ENCODE measurements around the gene CERKL.

DNA sequence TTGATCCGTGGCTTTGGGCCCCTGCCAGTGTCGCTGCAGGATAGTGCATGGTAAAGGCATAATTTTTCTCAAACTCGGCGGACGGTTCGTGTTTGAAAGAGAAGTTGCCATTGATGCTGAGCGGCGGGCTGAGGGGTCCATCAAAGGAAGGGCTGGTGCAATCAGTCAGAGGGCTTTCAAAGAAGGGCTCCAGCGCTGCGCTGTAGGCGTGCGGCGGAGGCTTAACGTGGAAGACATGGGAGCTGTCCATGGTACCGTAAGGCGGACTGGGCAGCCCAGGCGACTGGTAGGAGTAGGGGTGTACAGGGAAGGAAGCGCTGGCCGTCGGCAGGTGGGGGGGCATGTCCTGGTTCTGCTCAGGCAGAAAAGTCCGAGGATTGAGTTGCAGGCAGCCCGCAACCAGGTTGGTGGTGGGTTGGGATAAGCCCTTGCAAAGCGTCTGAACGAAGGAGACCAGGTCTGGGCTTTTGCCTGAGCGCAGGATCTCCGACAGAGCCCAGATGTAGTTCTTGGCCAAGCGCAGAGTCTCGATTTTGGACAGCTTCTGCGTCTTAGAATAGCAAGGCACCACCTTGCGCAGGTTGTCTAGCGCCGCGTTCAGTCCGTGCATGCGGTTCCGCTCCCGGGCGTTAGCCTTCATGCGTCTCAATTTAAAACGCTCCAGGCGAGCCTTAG lies 21.1 kb upstream of the CERKL start:
- TF ChIP-seq ZFP30 (CRISPR knock-in tag; IDR thresholded peaks at IDR 0.05) = no peak
- no peak for TF ChIP-seq ARNTL (CRISPR knock-in tag; IDR thresholded peaks at IDR 0.05; ENCODE audit: borderline replicate concordance, low read depth)
- TF ChIP-seq OSR1 (CRISPR knock-in tag; IDR thresholded peaks at IDR 0.05) = no peak
- no peak for TF ChIP-seq ZNF565 (CRISPR knock-in tag; conservative IDR thresholded peaks at IDR 0.05; ENCODE audit: low read depth)
- TF ChIP-seq CREB5 (CRISPR knock-in tag; IDR thresholded peaks at IDR 0.05; ENCODE audit: low read depth) = no peak
- no peak for TF ChIP-seq BACH2 (CRISPR knock-in tag; IDR thresholded peaks at IDR 0.05; ENCODE audit: borderline replicate concordance)
- TF ChIP-seq, protein P1, sequence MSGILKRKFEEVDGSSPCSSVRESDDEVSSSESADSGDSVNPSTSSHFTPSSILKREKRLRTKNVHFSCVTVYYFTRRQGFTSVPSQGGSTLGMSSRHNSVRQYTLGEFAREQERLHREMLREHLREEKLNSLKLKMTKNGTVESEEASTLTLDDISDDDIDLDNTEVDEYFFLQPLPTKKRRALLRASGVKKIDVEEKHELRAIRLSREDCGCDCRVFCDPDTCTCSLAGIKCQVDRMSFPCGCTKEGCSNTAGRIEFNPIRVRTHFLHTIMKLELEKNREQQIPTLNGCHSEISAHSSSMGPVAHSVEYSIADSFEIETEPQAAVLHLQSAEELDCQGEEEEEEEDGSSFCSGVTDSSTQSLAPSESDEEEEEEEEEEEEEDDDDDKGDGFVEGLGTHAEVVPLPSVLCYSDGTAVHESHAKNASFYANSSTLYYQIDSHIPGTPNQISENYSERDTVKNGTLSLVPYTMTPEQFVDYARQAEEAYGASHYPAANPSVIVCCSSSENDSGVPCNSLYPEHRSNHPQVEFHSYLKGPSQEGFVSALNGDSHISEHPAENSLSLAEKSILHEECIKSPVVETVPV (CRISPR knock-in tag; IDR thresholded peaks at IDR 0.05) = no peak
- no peak for TF ChIP-seq ZFP3 (CRISPR knock-in tag; IDR thresholded peaks at IDR 0.05)
- no peak for TF ChIP-seq PATZ1 (CRISPR knock-in tag; IDR thresholded peaks at IDR 0.05; ENCODE audit: borderline replicate concordance)
- no peak for TF ChIP-seq TSHZ2 (CRISPR knock-in tag; IDR thresholded peaks at IDR 0.05)
- no peak for TF ChIP-seq TCF4 (CRISPR knock-in tag; IDR thresholded peaks at IDR 0.05; ENCODE audit: borderline replicate concordance)
- TF ChIP-seq ZNF8 (CRISPR knock-in tag; IDR thresholded peaks at IDR 0.05) = no peak

Measured in SK-N-SH treated with all-trans-retinoic acid at 6 μM for 48 hours (cell line).